GM18868 (cell line): ENCODE data around the gene ST8SIA4.
A peak's percentile ranks its signal among the peaks of the same experiment; 100 is the strongest.

Experiments used
- ATAC-seq: cut with Tn5 transposase; IDR thresholded peaks from one replicate; pipeline ENCODE4 v1.9.1; 2021; ENCODE audit warnings: mild to moderate bottlenecking, moderate library complexity; ENCODE audit not compliant: unreplicated experiment

The ST8SIA4 gene

GRCh38 chr5:100832252-100833230, 70.5 kb downstream of the ST8SIA4 start:
- ATAC-seq = no peak

- ATAC-seq = no peak
Observed at GRCh38 chr5:100828898-100829356, 74.2 kb downstream of the ST8SIA4 start.

- peak; percentile 84 for ATAC-seq
Observed at GRCh38 chr5:100828071-100828897, 74.8 kb downstream of the ST8SIA4 start.

GRCh38 chr5:100827481-100827889, 75.6 kb downstream of the ST8SIA4 start:
- peak; percentile 6 for ATAC-seq

DNA sequence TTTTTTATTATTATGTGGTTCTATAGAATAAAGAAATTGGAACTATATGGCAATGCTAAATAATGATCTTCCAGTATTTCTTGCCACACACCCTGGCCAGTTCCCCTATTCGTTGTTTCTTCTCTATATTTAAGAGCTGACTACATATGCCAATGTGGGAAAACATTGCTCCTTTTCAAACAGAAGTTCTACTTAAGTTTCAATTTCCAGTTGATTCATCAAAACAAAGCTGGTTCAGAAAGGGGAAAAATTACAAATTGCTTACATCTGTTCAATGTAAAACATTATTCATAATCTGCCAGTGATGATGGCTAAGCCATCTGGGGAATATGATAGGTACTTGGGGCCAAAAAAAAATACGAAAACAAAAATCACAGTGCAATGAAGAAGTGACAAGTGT, 76.9 kb downstream of the ST8SIA4 start:
- ATAC-seq = peak; percentile 41

- ATAC-seq = no peak
Observed at GRCh38 chr5:100824635-100825034, 78.4 kb downstream of the ST8SIA4 start.

- no peak for ATAC-seq
Observed at GRCh38 chr5:100823812-100824211, 79.3 kb downstream of the ST8SIA4 start.

DNA sequence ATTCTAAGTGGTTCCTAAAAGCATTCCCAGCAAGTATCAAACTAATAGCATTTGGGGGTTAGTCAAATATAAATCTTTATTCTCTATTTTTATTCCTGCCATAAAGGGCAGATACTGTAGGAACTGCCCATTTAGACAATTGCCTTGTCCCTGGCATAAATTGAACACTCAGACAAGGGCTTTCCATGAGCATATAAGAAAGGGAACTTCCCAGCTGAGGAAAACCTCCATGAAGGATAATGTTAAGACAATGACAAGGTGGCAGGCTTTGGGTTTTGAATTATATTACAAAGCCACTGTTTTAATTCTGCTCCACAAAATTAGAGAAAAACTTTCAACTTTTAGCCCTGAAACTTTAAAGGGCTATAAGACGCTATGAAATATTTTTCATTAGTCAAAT, 81.3 kb downstream of the ST8SIA4 start:
- no peak for ATAC-seq

DNA sequence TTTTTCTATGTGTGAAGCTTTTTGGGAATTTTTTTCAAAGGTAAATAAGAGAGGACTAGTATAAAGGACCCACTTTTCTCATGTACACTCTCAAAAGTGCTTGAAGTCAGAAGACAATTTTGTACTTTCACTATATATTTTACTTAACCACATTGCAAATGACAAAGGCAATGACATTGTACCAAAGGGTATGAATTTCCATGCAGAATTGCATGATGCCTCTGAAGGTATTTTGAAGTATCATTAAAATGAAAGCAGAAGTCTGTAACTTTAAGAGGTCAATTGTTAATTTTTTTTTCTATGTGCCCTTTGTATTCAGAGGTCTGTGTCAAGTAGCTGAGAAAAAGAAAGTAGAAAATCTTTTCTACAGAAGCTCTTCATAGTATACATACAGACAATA, 84.7 kb downstream of the ST8SIA4 start:
- peak; percentile 64 for ATAC-seq

- no peak for ATAC-seq
Observed at GRCh38 chr5:100803397-100803796, 99.7 kb downstream of the ST8SIA4 start.

GRCh38 chr5:100802208-100802607, 100.9 kb downstream of the ST8SIA4 start:
- ATAC-seq = no peak

DNA sequence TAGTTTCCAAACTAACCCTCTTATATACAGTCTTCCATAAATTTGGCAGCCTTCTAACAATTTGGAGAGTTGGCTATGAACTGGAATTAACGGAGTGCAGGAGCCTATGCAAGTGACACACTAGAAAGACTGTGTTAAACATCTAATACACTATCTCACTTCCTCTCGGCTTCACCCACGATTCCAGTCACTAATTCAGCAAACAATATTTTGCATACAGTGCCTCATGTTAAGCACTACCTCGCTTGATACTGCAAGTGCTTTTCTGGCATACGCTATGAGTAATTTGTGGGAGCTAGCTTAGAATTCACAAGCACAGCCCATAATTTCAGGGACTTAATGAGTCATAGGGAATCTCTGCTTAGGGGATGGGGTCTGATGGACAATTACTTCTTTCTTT, 102.5 kb downstream of the ST8SIA4 start:
- ATAC-seq = peak; percentile 94

GRCh38 chr5:100799166-100799565, 103.9 kb downstream of the ST8SIA4 start:
- ATAC-seq = no peak

- ATAC-seq = no peak
Observed at GRCh38 chr5:100797861-100798260, 105.2 kb downstream of the ST8SIA4 start.

- ATAC-seq = no peak
Observed at GRCh38 chr5:100796851-100797250, 106.2 kb downstream of the ST8SIA4 start.

DNA sequence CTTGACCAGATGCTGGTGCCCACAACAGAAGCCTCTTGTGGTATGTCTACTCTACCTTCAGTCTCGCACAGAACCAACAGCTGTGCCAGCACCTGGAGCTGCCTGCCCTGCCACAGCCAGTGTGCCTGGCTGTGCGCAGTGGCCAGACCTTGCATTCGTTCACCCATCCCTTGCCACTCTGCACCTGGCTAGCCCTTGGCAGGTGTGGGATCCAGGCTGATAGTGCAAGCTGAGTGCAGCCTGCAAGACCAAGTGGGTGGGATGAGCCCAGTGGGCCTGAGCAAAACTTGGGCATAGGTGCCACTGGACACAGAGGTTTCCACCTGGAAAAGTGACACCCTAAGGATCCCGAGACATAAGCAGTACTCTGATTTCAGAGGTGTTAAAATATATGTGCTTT, 108.2 kb downstream of the ST8SIA4 start:
- no peak for ATAC-seq

GRCh38 chr5:100794218-100794617, 108.9 kb downstream of the ST8SIA4 start:
- ATAC-seq = no peak

DNA sequence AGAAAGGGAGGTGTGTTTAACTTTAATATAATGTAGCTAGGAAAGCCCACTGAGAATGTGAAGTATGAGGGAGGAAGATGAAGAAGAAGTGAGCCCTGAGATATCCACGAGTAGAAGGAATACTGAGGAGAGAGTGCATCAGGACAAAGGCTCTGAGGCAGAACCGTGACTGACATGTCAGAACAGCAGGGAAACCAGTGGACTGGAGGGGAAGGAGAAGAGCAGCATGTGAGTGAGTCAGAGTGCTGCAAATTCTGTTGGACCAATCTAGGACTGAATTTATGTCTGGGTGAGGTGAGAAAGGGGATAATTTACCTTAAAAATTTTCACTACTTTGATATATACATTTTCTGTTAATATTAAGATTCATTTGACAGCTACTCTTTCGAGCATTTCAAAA, 110.3 kb downstream of the ST8SIA4 start:
- no peak for ATAC-seq

- no peak for ATAC-seq
Observed at GRCh38 chr5:100791391-100791790, 111.7 kb downstream of the ST8SIA4 start.

- ATAC-seq = no peak
Observed at GRCh38 chr5:100790951-100791350, 112.1 kb downstream of the ST8SIA4 start.

- ATAC-seq = peak; percentile 45
Observed at GRCh38 chr5:100790170-100790665, 112.9 kb downstream of the ST8SIA4 start.
